ENCODE measurements around the gene MLXIPL.
A peak's percentile ranks its signal among the peaks of the same experiment; 100 is the strongest.

The MLXIPL gene

GRCh38 chr7:73606801-73607691, 17.3 kb downstream of the MLXIPL start:
- Histone ChIP-seq H3K27ac (no peak overlapping the region), H3K4me3 (no peak overlapping the region)
- no peak for DNase-seq (ENCODE audit: low spot score)
- TF ChIP-seq CTCF (IDR thresholded peaks at IDR 0.05) = peak; percentile 95

- Histone ChIP-seq H3K4me3 (no peak overlapping the region), H3K27ac (no peak overlapping the region)
- DNase-seq (ENCODE audit: low spot score) = no peak
- TF ChIP-seq CTCF (IDR thresholded peaks at IDR 0.05) = no peak
These were observed 18.6 kb downstream of the MLXIPL start for GRCh38 chr7:73605601-73606220.

- TF ChIP-seq CTCF (IDR thresholded peaks at IDR 0.05) = no peak
- Histone ChIP-seq H3K4me3 (no peak overlapping the region), H3K27ac (no peak overlapping the region)
- no peak for DNase-seq (ENCODE audit: low spot score)
These were observed 21.3 kb downstream of the MLXIPL start for GRCh38 chr7:73602721-73603651.

GRCh38 chr7:73599916-73600315, 24.4 kb downstream of the MLXIPL start:
- DNase-seq (ENCODE audit: low spot score) = no peak
- no peak overlapping the region for H3K27ac ChIP-seq
- TF ChIP-seq CTCF (IDR thresholded peaks at IDR 0.05) = no peak
- no peak overlapping the region for H3K4me3 ChIP-seq

- no peak overlapping the region for H3K27ac ChIP-seq
- DNase-seq (ENCODE audit: low spot score) = no peak
- TF ChIP-seq CTCF (IDR thresholded peaks at IDR 0.05) = no peak
- H3K4me3 ChIP-seq = no peak overlapping the region
These were observed 25.0 kb downstream of the MLXIPL start for GRCh38 chr7:73599151-73599882.

GRCh38 chr7:73597978-73598782, 26.1 kb downstream of the MLXIPL start:
- no peak overlapping the region for H3K27ac ChIP-seq
- no peak for DNase-seq (ENCODE audit: low spot score)
- H3K4me3 ChIP-seq = no peak overlapping the region
- no peak for TF ChIP-seq CTCF (IDR thresholded peaks at IDR 0.05)

All from coronary artery (tissue), 2 donors.